SK-N-SH (cell line): ENCODE results near the gene NR0B2.

Experiments used
- FOSL2 ChIP-seq: IDR thresholded peaks from 2 replicates; pipeline ENCODE4 v1.4.0; 2012; ENCODE audit warnings: low read depth, mild to moderate bottlenecking, moderate library complexity, borderline replicate concordance
- FOXJ3 ChIP-seq: sonication (generic); formaldehyde crosslinking; IDR thresholded peaks from 2 replicates; pipeline ENCODE4 v1.5.1; 2020; ENCODE audit warnings: mild to moderate bottlenecking, missing genetic modification reagents
- MXI1 ChIP-seq: IDR thresholded peaks from 2 replicates; pipeline ENCODE4 v1.6.1; 2012; ENCODE audit warnings: mild to moderate bottlenecking, low read depth, low read length, improper control_type of control experiment
- NRF1 ChIP-seq: IDR thresholded peaks from 2 replicates; pipeline ENCODE4 v1.6.1; 2012; ENCODE audit warnings: low read depth, mild to moderate bottlenecking, low read length
- POLR2AphosphoS5 ChIP-seq: IDR thresholded peaks from 2 replicates; pipeline ENCODE4 v1.6.1; 2012; ENCODE audit warnings: low read depth, low read length
- SIN3A ChIP-seq: IDR thresholded peaks from 2 replicates; pipeline ENCODE4 v1.6.1; 2012; ENCODE audit warnings: low read depth, mild to moderate bottlenecking, low read length, moderate library complexity, borderline replicate concordance
- SMC3 ChIP-seq: IDR thresholded peaks from 2 replicates; pipeline ENCODE4 v1.6.1; 2012; ENCODE audit warnings: low read depth, low read length, improper control_type of control experiment
- TF ChIP-seq, protein P1 (sequence below): IDR thresholded peaks from 2 replicates; pipeline ENCODE4 v1.6.1; 2012; ENCODE audit warnings: mild to moderate bottlenecking, low read depth, low read length, moderate library complexity
- TF ChIP-seq, protein P2 (sequence below): fragments of 200-600 bp; sonication (generic); IDR thresholded peaks from 2 replicates; pipeline ENCODE4 v1.6.1; 2017; ENCODE audit warnings: antibody characterized with exemption, mild to moderate bottlenecking, moderate library complexity

DNA sequence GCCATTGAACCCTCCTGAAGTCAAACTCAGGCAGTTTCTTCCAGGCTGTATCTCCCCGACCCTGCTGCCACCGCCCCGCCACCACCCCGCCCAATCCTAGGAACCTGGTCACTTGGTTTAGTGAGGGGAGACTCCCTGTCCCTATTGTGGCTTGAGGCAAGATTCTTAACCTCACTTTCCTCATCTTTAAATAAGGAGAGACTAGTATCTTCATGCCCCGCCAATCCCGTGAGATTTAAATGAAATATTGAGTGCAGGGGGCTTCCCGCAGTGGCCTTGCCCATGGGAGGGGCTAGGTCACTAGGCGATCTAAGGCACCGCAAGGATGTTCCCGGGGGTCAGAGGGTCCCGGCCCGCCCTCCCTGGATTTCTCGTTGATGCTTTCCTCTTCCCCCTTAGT is 45.5 kb upstream of the NR0B2 start:
- TF ChIP-seq POLR2AphosphoS5 (no peak), SMC3 (no peak), FOSL2 (no peak), SIN3A (no peak), NRF1 (no peak), MXI1 (no peak), FOXJ3 (CRISPR knock-in tag) (no peak)
- TF ChIP-seq, protein P1, sequence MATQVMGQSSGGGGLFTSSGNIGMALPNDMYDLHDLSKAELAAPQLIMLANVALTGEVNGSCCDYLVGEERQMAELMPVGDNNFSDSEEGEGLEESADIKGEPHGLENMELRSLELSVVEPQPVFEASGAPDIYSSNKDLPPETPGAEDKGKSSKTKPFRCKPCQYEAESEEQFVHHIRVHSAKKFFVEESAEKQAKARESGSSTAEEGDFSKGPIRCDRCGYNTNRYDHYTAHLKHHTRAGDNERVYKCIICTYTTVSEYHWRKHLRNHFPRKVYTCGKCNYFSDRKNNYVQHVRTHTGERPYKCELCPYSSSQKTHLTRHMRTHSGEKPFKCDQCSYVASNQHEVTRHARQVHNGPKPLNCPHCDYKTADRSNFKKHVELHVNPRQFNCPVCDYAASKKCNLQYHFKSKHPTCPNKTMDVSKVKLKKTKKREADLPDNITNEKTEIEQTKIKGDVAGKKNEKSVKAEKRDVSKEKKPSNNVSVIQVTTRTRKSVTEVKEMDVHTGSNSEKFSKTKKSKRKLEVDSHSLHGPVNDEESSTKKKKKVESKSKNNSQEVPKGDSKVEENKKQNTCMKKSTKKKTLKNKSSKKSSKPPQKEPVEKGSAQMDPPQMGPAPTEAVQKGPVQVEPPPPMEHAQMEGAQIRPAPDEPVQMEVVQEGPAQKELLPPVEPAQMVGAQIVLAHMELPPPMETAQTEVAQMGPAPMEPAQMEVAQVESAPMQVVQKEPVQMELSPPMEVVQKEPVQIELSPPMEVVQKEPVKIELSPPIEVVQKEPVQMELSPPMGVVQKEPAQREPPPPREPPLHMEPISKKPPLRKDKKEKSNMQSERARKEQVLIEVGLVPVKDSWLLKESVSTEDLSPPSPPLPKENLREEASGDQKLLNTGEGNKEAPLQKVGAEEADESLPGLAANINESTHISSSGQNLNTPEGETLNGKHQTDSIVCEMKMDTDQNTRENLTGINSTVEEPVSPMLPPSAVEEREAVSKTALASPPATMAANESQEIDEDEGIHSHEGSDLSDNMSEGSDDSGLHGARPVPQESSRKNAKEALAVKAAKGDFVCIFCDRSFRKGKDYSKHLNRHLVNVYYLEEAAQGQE, result no peak
- TF ChIP-seq, protein P2, sequence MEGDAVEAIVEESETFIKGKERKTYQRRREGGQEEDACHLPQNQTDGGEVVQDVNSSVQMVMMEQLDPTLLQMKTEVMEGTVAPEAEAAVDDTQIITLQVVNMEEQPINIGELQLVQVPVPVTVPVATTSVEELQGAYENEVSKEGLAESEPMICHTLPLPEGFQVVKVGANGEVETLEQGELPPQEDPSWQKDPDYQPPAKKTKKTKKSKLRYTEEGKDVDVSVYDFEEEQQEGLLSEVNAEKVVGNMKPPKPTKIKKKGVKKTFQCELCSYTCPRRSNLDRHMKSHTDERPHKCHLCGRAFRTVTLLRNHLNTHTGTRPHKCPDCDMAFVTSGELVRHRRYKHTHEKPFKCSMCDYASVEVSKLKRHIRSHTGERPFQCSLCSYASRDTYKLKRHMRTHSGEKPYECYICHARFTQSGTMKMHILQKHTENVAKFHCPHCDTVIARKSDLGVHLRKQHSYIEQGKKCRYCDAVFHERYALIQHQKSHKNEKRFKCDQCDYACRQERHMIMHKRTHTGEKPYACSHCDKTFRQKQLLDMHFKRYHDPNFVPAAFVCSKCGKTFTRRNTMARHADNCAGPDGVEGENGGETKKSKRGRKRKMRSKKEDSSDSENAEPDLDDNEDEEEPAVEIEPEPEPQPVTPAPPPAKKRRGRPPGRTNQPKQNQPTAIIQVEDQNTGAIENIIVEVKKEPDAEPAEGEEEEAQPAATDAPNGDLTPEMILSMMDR, result no peak
